NCI-H774 (cell line): ENCODE data around the gene TNS1.

Source experiments
- DNase-seq: peaks from one replicate; lab custom pipeline; 2025; lab: John Stamatoyannopoulos, UW

The TNS1 gene

DNA sequence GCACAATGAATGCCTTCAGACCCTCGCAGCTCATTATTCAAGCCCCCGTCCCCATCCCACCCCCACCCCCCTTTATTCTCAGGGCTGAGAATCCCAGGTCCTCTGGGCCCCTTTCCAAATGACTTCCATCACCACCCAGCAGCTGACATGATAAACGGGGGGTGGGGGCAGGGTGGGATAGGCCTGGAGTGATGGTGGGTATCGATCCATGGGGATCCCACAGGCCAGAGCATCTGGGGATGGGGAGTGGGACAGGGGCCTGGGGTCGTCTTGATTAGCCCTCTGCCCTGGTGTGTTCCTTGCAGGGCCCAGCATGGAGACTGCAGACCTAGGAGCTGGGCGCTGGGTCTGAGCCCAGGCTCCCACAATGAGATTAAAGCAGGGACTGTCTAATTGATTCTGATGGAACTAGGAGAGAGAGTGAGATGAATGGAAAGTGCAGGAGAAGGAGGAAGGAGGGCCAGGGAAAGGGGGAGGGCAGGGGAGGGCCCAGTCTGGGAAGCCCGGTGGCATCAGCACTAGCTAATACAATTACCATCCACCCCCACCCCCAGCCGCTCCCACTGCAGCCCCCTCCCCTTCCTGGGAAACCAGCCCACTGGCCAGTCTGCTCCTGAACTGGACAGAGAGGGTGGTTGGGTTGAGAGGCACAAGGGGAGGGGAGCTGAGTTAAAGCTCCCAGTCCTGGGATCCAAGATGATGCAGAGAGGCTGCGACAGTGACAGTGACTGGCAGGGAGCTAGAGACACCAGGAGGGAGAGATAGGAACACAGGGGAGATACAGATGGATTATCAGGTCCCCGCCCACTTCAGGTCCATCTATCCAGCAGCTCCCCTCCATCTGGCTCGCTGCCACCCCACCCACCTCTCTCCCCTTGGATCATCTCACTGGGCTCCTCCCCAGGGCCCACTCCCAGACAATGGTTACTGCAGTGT lies 13.1 kb upstream of the TNS1 start:
- no peak for DNase-seq

DNA sequence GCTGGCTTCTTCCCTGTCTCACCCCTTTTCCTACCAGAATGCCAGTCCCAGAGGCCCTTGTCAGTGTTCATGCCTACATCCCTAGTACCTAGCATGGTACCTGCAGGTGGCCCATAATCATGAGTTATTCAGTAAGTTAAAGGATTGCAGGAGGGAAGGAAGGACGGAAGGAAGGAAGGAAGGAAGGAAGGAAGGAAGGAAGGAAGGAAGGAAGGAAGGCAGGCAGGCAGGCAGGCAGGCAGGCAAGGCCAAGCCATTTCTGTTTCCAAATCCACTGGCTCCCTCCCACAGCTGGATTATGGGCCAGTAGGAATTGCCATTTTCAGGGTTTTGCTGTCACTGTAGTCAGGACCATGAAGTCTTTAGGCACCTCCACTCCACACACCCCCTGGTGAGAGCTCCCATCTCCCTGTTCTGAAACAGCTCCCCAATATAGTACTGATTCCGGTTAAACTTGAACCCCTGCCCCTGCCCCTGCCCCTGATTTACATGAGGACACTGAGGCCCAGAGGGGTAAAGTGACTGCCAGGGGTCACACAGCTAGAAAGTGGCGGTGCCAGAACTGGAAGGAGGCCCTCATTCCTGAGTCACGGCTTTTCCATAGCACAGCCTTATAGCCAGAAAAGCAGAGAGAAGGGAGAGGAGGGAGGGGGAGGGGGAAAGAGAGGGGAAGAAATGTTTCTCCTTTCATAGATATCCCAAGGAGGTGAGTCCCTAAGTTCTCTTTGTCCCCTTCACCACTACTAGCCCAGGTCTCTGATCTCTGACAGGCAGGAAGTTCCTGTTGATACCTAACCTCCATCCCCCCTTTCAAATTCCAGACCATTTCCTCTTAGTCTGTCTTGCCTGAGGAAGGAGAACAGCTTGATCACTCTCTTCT lies 12.2 kb upstream of the TNS1 start:
- DNase-seq = no peak

DNA sequence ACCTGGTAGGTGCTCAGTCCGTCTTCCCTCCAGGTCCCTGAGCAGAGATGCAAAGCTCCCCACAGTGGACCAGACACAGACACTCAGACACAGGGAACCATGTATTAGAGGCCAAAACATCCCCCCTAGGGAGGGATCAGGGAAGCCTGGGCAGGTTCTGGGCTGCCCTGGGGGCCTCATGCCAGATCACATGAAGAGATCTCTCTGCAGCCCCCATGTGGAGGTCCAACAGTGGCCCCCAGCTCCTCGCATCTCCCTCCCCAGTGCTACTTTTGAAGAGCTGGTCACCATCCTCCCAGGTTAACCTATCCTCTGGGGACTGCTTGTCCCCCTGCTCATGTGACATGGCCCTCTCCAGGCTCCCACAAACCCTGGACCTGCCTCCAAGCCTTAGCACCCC lies 10.5 kb upstream of the TNS1 start:
- DNase-seq = no peak

DNA sequence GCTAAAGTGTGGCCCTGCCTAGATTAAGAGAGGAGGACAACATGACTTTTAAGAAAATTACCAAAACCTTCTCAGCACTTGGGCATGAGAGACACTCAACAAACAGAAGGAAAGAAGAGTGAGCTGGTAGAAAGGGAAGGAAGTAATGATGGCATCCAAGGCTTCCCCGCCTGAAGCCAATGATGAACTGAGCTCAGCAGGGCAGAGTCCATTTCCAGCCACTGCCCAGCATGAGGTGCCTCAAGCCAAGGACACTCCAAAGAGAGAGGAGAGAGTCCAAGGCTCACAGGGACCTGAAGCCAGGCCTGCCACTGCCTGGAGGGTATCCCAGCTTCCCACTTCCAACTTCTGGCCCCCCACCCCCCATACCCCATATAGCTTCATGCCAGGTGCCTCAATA lies 9.5 kb upstream of the TNS1 start:
- DNase-seq = no peak

DNA sequence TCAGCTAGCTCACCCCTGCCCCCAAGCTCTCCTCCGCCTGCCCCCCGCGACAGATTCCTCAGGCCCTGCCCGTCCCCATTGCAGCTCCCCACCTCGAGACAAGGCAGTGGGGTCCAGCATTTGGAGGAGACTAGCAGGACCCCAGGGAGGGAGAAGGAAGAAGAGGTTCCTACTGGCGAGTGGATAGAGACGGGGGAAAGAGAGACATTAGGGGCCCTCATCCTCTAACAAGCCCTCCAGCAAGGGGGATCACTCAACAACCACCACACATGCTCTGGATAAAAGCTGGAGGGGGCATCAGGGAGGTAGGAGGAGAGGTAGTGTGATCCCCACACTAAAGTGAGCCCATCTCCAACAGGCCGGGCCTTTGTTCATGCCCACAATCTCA lies 8.9 kb upstream of the TNS1 start:
- no peak for DNase-seq

DNA sequence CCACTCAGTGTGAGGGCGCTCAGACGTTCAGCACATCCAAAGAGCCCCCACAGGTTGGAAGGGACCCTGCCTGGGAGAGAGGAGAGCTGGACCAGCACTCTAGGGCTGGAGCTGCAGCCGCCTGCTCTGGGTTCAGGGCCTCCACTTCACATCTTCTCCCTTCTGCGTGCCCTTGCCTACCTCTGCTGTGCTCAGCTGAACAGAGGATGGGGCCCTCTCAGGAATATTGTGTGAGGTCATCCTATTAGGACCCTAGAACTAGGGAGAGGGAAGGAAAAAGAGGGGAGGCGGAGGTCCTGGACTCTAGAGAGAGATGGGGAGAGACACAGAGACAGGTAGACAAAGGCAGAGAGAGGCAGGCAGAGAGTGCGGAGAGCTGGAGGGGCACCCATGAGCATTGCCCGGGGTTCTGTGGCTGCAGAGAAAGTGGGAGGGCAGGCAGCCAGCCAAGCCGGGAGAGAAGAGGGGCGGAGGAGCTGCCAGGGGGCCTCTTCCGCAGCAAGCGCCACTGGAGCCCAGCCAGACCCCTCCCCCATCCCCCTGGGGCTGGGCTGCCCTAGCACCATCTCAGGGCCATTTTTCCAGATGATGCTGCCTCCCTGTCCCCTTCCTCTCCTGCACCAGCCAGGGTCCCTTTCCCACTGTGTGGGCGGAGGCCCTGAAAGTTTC lies 8.3 kb upstream of the TNS1 start:
- DNase-seq = no peak

DNA sequence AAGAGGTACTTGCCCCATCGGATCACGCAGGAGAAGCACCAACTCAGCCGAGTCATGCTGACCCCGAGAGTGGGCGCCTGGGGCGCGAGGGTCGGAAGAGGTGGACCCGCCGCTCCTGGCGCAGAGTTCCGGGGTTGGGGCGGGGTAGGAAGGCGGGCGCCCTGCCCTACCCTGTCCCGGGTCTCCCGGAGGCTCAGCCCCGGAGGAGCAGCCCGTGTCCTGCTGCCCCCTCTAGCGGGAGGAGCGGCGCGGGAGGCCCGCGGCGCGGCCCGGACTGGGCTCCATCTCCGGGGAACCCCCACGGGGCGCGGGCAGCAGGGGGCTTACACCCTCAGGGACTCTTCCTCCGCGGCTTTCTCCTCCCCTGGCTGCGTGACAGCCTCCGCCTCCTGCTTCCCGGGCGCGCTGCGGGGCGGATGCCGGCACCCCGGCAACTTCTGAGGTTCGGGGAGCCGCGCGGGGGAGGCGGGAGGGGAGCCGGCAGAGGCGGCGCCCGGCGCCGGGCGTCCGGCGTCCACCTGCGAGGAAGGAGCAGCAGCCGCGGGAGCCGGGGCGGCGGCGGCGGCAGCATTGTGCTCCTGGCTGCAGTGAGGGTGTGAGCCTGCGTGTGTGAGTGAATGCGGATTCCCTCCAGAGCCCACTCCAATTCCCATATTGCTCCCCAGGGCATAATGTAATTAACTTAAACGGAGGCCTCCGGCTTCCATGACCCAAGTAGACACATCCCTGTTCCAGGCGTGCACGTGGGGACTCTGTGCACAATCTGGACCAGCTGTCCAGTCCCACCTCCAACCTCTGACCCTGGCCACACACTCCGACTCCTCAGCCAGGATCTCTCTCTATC lies 7.6 kb upstream of the TNS1 start:
- no peak for DNase-seq

DNA sequence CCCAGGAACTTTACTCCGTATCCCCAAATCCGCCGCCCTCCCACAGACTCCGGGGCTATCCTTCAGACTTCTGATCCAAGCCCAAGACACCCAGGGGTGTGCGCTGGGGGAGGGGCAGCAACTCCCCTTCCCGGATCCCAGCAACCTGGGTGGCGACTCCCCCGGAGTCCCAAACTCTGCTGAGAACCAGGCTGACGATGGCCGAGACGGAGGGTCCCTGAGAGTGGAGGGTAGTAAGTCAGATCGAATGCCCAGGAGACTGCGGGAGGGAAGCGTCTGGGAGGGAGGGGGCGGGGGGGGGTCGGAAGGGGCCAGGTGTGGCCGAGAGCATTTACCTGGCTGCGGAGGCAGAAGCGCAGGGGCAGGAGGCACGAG lies 7.0 kb upstream of the TNS1 start:
- no peak for DNase-seq

DNA sequence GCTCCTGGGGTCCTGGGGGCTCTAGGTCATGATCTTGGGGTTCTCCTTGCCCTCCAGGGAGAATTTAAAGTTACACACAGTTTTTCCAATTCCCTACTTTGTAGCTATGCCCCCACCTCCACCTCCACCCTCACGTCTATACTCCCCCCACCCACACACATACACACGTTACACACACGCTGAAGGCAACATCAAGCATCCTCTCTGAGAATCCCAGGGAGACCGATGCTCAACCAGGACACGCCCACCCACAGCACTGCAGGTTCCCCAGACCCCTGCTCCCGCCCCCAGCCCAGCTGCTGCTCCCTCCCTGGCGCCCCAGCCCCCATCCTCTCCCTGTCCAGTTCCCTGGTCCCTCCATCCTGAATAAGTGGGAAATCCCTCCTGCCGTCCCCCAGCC lies 6.4 kb upstream of the TNS1 start:
- no peak for DNase-seq

DNA sequence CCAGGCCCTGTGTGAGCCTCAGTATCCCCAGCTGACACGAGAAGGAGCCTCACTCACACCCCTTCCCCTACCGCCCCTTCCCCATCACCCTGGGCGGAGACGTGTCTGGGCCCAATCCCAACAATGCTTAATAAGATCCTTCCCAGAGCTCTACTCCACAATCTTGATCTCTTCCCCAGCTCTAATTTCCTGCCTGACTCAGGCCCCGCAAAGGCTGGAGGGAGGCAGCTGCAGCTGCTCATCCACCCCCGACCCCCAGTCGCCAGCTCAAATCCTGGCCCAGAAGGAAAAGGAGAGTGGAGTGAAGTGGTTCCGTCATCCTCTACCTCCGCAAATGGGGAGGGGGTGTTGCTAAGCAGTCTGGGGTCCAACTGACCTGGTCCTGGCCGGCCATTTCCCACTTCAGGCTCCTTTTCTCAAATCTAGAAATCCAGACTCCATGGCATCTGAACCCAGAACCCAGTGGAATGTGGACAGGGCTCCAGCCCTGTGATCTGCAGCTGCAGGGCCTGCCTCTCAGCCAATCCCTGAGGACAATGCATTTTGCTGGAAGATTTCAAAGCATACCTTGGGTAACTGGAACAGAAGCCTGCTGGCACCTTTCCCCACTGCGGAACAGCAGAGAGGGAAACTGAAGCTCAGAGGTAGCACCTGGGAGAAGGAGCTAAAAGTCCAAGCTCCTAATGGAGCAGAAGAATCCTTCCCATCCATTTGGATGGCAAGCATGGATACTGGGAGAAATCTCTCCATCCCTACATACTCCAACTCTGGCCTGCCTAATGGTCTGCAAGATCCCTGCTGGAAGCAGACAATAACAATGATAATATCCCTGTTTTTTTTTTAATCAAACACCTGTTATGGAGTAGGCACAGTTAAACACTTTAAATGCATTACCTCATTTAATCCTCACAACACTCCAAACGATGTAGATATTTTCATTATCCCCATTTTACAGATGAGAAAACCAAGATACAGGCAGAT lies 5.6 kb upstream of the TNS1 start:
- no peak for DNase-seq

DNA sequence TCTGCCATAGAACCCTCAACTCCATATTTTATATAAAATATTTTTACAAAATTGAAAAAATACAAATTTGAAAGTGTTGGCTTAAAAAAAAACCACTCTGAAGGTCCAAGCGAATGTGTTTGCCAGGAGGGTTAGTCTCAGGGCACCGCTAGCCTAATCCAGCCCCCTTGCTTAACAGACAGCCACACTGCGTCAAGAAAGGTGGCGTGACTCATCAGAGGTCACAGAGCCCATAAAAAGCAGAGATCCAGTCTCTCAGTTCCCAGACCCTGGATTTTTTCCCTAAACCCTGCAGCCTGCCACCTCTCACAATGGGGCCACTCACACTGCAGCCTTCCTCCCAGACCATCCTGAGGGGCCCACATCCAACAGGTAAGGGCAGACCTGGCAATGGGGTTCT lies 3.9 kb upstream of the TNS1 start:
- no peak for DNase-seq

DNA sequence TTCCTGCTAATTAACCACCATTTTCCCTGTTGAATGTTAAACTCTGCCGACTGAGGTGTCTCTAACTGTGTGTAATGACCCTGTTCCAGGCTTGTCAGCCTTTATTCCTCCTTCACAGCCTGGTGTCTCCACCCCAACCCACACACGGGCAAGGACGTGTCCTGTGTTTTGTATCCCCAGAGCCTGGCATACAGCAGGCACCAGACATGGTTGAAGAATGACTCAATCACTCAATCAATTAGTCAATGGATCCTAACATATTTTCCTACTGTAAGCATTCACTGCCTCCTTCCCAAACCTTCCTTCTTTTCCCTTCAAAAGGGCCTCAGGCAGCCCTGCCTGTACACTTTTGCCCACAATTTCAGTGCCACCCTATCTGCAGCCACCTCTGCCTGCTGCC lies 2.7 kb upstream of the TNS1 start:
- DNase-seq = no peak

DNA sequence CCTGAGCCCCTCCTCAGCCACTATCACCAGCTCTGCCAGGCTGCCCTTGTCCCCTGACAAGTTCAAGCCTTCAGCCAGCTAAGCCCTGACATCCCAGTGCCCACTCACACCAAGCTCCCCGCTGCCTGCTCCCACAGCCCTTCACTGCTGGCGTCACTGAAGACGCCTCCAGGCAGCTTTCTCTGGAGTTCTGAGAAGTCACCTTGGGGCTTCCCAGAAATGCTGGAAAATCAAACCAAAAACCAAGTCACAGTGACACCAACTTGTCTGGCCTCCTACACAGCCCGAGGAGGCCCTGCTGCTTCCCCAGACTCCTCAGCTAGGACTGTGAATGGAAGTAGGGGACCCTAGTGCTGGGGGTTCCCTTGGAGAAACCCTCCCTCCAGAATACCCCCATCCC lies 2.2 kb upstream of the TNS1 start:
- DNase-seq = no peak

DNA sequence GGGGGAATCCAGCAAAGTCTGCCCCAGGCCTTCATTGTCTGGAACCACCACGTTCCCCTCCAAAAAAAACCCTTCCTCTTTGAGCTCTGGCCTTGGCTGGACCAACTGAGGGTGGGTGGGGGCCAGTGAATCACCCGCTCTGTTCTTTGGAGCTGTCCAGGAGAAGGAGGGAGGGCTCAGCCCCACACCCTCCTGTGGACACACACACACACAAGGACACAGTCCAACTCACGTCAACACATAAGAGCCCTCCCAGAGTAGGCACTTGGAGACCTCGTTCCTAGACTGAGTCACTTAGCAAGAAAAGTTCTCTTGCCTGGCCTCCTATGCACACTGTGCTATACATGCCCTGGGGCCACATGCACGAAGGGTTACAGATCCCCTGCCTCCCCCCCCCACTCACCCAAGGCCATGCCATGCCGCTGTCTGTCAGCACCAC lies 1.2 kb upstream of the TNS1 start:
- DNase-seq = no peak

DNA sequence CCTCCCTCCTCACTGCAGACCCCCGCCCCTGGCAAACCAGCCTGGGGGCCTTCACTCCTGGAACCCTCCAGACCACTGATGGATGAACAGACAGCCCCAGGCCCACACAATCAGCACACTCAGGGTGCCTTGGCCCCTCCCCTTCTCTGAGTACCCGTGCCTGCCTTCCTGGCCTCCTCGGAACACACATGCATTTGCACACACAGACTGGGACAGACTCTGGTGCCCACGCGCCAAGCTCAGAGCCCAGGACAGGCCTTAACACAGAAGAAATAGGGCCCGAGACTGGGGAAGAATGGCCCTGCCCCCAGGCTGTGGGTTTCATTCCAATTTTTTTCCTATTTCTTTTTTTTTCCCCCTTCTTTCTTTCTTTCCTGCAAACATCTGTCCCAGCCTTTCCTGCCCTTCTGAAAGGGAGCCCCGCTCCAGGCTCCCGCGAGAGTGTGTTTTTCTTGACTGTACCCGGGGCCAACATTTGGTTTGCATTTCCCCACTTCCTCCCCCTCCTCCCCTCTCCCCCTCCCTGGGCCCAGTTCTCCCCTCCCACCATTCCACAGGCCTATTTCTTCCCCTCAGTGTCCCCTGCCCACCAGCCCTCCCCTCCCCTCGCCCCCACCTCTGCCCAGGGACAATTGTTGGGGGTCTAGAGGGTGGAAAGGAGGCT lies 618 bp upstream of the TNS1 start:
- DNase-seq = no peak

DNA sequence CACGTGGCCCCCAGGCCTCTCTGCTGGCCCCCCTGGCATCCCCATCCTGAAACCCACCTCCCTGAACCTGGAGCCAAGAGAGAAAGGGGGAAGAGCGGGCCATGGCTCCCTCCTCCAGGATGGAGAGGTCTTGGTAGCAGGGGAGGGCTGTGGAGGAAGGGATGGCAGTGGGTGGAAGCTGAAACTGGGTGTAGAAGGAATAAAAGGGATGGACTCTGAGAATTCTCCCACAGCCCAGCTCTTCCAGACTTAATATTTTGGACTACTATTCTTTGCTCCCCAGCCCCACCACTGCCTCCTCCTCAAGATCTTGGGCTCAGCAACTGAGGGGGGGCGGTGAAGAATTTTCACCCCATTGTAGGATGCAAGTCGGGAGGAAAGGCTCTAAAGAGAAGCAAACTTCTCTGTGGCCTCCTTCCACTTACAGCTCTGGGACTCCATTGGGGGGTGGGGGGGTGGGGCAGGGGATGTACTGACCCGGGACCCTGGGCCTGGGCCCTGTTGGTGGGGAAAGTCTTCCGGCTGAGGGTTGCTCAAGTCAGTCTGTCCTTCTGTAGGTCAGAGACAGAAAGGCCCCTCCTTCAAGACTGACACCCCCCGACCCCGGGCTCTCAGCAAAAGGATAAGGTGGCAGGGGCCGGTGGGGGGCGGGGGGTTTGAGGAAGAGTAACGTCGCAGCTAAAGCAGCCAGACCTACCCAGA lies 501 bp downstream of the TNS1 start:
- DNase-seq = no peak

DNA sequence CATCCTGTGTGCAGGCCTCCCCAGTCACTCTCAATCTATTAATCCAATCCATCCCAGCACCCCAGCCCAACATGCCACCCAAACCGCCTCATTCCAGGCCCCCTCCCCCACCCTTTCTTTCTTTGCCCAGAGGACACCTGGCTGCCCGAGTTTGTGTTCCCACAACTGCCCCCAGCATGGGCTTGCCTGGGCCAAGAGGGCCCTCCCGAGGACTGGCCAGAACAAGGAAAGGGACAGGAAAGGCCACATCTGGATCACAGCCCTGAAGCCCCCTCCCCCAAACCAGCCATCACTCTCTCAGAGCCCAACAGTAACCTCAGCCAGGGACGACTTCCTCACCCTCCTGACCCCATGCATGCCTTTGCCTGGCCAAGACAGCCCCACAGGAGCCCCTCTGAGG lies 1.2 kb downstream of the TNS1 start:
- no peak for DNase-seq

DNA sequence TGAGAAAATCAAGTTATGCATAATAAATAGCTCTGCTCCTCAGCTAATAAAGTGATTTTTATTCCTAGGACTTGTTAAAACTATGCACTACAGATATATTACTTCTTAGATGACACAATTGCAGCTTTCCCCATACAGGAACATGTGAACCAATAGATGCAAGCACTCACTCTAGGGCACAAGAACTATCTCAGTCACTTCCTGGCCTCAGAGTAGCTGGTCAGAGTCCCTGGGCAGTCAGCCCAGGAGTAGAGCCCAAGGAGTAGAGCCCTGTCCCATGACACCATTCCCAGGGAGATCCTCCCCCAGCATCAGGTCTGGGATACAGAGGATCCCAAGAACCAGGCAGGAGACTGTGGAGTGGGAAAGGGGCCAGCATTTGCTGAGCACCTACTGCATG lies 2.7 kb downstream of the TNS1 start:
- no peak for DNase-seq

DNA sequence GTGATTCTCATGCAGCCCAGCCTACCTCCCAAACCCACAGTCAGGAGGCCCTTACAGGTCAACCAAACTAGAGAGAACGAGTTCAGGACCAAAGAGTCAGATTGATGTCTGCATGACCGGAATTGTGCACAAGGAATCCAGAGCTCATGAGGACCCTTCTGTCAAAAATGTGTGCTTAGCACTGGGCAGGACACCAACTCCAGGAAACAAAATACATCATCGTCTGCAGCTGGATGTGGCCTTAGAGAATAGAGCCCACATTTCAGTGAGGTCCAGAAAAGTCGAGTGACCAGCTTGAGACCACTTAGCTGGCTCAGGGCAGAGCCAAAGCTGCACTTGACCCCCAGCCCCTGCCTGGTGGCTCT lies 3.2 kb downstream of the TNS1 start:
- DNase-seq = no peak
